Measurements from ENCODE around the gene ZNF764. TPM values are rescaled to one million over a fixed set of nuclear protein-coding genes. Genes with fewer than 3 reads are reported as not detected.

ZNF764 gene
- total RNA-seq = 10 to 100 TPM in 1 of 2 donors, 1 to 10 TPM in 1; 9.0 to 11.1 TPM

- no peaks in the 10 kb centered on the region for H3K9me3 ChIP-seq
- peak within 1 kb of the TSS; percentile 87 for H3K27ac ChIP-seq
- peaks cover 11% of the 10 kb centered on the region for H3K4me1 ChIP-seq
- no peak for TF ChIP-seq CTCF (IDR thresholded peaks at IDR 0.05)
- no peaks in the 10 kb centered on the region for H3K36me3 ChIP-seq
- H3K27me3 ChIP-seq = no peaks in the 10 kb centered on the region
- H3K4me3 ChIP-seq = peak within 1 kb of the TSS; percentile 79
- intact Hi-C loops (cut with DNase I) = no loop called here
- DNase-seq = peak; percentile 99
- H3K9ac ChIP-seq (ENCODE audit: low read depth in 2 of 2, low read length in 2 of 2) = peak within 1 kb of the TSS; percentile 91 to 98
Measured at GRCh38 chr16:30557957-30558788, at the start of gene ZNF764. TSS of gene ZNF764 (minus strand) at chr16:30558374. CDS start at chr16:30558182, 192 bp downstream.

GRCh38 chr16:30606004-30606403 is 47.8 kb upstream of the ZNF764 start:
- intact Hi-C loops (cut with DNase I) = loop anchor here (10.0 kb wide), 1 partner anchor 181 kb away; no protein-coding TSS in a partner anchor
- DNase-seq = no peak
- peaks cover 4% of the 10 kb centered on the region for H3K36me3 ChIP-seq

GRCh38 chr16:30605158-30605557 is 47.0 kb upstream of the ZNF764 start:
- no peak for DNase-seq
- no peak overlapping the region for H3K9ac ChIP-seq (ENCODE audit: low read depth in 2 of 2, low read length in 2 of 2)
- H3K9me3 ChIP-seq = no peaks in the 10 kb centered on the region
- TF ChIP-seq CTCF (IDR thresholded peaks at IDR 0.05) = no peak
- no peak overlapping the region for H3K27ac ChIP-seq
- peaks cover 4% of the 10 kb centered on the region for H3K36me3 ChIP-seq
- no peaks in the 10 kb centered on the region for H3K27me3 ChIP-seq
- intact Hi-C loops (cut with DNase I) = loop anchor here (10.0 kb wide), 1 partner anchor 180 kb away; no protein-coding TSS in a partner anchor
- no peak overlapping the region for H3K4me3 ChIP-seq
- peaks cover 6% of the 10 kb centered on the region for H3K4me1 ChIP-seq

More at GRCh38 chr16:30606004-30606403, 47.8 kb upstream of the ZNF764 start:
- Histone ChIP-seq H3K4me1 (peaks cover 6% of the 10 kb centered on the region), H3K27me3 (no peaks in the 10 kb centered on the region), H3K9me3 (no peaks in the 10 kb centered on the region), H3K9ac (ENCODE audit: low read depth in 2 of 2, low read length in 2 of 2) (no peak overlapping the region), H3K4me3 (no peak overlapping the region), H3K27ac (no peak overlapping the region)
- no peak for TF ChIP-seq CTCF (IDR thresholded peaks at IDR 0.05)

- no peaks in the 10 kb centered on the region for H3K9me3 ChIP-seq
- no peak for DNase-seq
- peaks cover 4% of the 10 kb centered on the region for H3K36me3 ChIP-seq
- peaks cover 6% of the 10 kb centered on the region for H3K4me1 ChIP-seq
- no peak overlapping the region for H3K4me3 ChIP-seq
- no peak overlapping the region for H3K9ac ChIP-seq (ENCODE audit: low read depth in 2 of 2, low read length in 2 of 2)
- no peak for TF ChIP-seq CTCF (IDR thresholded peaks at IDR 0.05)
- intact Hi-C loops (cut with DNase I) = loop anchor here (10.0 kb wide), 1 partner anchor 180 kb away; no protein-coding TSS in a partner anchor
- H3K27me3 ChIP-seq = no peaks in the 10 kb centered on the region
- H3K27ac ChIP-seq = no peak overlapping the region
Measured at GRCh38 chr16:30604316-30604947, 46.3 kb upstream of the ZNF764 start.

- Histone ChIP-seq H3K4me1 (peaks cover 1% of the 10 kb centered on the region), H3K9ac (ENCODE audit: low read depth in 2 of 2, low read length in 2 of 2) (no peak overlapping the region), H3K9me3 (no peaks in the 10 kb centered on the region), H3K27me3 (no peaks in the 10 kb centered on the region), H3K4me3 (no peak overlapping the region), H3K27ac (no peak overlapping the region), H3K36me3 (peaks cover 4% of the 10 kb centered on the region)
- intact Hi-C loops (cut with DNase I) = loop anchor here (10.0 kb wide), 1 partner anchor 179 kb away; no protein-coding TSS in a partner anchor
- DNase-seq = no peak
- TF ChIP-seq CTCF (IDR thresholded peaks at IDR 0.05) = no peak
Measured at GRCh38 chr16:30603945-30604315, 45.8 kb upstream of the ZNF764 start.
